ENCODE measurements around the gene ADGRL3.
"Not testable (repeated sequence)": the region's sequence is repeated elsewhere in the genome, so short reads cannot be mapped to it uniquely, and the experiment has no call there.

ADGRL3 gene

DNA sequence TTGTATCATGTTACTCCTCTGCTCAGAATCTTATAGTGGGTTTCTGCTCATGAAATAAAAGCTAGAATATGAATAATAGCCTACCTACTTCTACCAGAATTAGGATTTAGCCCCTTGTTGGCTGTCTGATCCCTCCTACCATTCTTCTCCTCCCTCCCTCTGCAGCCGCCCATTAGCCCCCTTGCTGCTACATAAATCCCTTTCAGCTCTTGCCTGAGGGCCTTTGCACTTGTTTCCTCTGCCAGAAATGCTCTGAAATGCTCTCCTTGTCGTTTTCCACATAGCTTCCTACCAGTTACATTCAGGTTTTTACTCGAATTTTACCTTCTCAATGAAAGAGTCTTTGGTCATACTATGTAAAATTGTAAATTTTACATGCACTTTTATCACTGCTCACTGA, 159.2 kb downstream of the ADGRL3 start:
- Histone ChIP-seq H3K9me2 (ENCODE audit: low read depth, low read length) (no peaks in the 10 kb centered on the region), H3K36me3 (ENCODE audit: insufficient read depth, low read length) (no peaks in the 10 kb centered on the region), H3K4me1 (ENCODE audit: insufficient read depth, low read length, severe bottlenecking) (no peaks in the 10 kb centered on the region), H3K27ac (ENCODE audit: low read depth, low read length, poor library complexity, severe bottlenecking) (no peak overlapping the region), H3K9ac (ENCODE audit: low read length) (no peak overlapping the region), H2AFZ (ENCODE audit: low read length) (no peak overlapping the region), H3F3A (ENCODE audit: insufficient read depth, low read length) (no peaks in the 10 kb centered on the region), H3K79me2 (ENCODE audit: insufficient read depth, low read length) (no peaks in the 10 kb centered on the region), H3K4me3 (ENCODE audit: low read depth, low read length, poor library complexity, severe bottlenecking) (no peak overlapping the region), H3K4me2 (ENCODE audit: low read length) (no peak overlapping the region), H3K9me3 (ENCODE audit: low read length) (no peaks in the 10 kb centered on the region), H4K20me1 (ENCODE audit: insufficient read depth, low read length) (no peaks in the 10 kb centered on the region), H3K27me3 (ENCODE audit: insufficient read depth, low read length) (no peaks in the 10 kb centered on the region)
- TF ChIP-seq, protein P1, sequence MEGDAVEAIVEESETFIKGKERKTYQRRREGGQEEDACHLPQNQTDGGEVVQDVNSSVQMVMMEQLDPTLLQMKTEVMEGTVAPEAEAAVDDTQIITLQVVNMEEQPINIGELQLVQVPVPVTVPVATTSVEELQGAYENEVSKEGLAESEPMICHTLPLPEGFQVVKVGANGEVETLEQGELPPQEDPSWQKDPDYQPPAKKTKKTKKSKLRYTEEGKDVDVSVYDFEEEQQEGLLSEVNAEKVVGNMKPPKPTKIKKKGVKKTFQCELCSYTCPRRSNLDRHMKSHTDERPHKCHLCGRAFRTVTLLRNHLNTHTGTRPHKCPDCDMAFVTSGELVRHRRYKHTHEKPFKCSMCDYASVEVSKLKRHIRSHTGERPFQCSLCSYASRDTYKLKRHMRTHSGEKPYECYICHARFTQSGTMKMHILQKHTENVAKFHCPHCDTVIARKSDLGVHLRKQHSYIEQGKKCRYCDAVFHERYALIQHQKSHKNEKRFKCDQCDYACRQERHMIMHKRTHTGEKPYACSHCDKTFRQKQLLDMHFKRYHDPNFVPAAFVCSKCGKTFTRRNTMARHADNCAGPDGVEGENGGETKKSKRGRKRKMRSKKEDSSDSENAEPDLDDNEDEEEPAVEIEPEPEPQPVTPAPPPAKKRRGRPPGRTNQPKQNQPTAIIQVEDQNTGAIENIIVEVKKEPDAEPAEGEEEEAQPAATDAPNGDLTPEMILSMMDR (IDR thresholded peaks at IDR 0.05; ENCODE audit: low read length): no peak

DNA sequence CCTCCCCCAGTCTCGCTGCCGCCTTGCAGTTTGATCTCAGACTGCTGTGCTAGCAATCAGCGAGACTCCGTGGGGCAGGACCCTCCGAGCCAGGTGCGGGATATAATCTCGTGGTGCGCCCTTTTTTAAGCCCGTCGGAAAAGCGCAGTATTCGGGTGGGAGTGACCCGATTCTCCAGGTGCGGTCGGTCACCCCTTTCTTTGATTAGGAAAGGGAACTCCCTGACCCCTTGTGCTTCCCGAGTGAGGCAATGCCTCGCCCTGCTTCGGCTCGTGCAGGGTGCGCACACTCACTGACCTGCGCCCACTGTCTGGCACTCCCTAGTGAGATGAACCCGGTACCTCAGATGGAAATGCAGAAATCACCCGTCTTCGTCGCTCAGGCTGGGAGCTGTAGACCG, 172.7 kb downstream of the ADGRL3 start:
- H3K27me3 ChIP-seq (ENCODE audit: insufficient read depth, low read length); H3K9me2 ChIP-seq (ENCODE audit: low read depth, low read length); H3K27ac ChIP-seq (ENCODE audit: low read depth, low read length, poor library complexity, severe bottlenecking); H3K4me2 ChIP-seq (ENCODE audit: low read length); H3F3A ChIP-seq (ENCODE audit: insufficient read depth, low read length); H3K4me1 ChIP-seq (ENCODE audit: insufficient read depth, low read length, severe bottlenecking); H3K36me3 ChIP-seq (ENCODE audit: insufficient read depth, low read length); H4K20me1 ChIP-seq (ENCODE audit: insufficient read depth, low read length); H2AFZ ChIP-seq (ENCODE audit: low read length); H3K79me2 ChIP-seq (ENCODE audit: insufficient read depth, low read length); H3K9me3 ChIP-seq (ENCODE audit: low read length); H3K4me3 ChIP-seq (ENCODE audit: low read depth, low read length, poor library complexity, severe bottlenecking); H3K9ac ChIP-seq (ENCODE audit: low read length): not testable (repeated sequence)

DNA sequence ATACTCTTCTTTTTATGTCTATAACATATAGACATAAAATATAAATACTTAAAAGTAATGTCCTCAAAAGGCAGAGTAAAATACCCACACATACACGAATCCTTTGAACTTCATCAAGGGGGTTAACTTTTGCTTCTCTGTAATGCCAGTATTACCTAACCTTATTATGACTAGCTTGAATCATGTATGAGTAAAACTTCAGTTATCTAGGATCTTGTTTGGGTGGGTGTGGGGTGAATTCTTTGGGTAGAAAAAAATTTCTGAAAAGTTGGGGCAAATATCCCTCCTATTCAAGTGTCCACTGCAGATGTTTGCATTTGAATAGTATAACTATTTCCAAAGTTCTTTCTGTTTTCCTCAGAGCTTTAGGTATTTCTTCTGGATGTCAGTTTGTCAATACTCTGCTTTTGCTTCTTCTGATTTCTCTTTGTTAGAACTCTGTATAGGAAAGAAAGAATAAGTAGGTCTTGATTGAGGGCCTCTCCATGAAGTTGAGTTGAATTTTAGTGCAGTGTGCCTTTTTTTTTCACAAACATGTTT, 173.8 kb downstream of the ADGRL3 start:
- no peaks in the 10 kb centered on the region for H3K36me3 ChIP-seq (ENCODE audit: insufficient read depth, low read length)
- no peaks in the 10 kb centered on the region for H3F3A ChIP-seq (ENCODE audit: insufficient read depth, low read length)
- H3K4me3 ChIP-seq (ENCODE audit: low read depth, low read length, poor library complexity, severe bottlenecking): no peak overlapping the region
- H3K79me2 ChIP-seq (ENCODE audit: insufficient read depth, low read length): no peaks in the 10 kb centered on the region
- no peaks in the 10 kb centered on the region for H3K9me3 ChIP-seq (ENCODE audit: low read length)
- H2AFZ ChIP-seq (ENCODE audit: low read length): no peak overlapping the region
- H4K20me1 ChIP-seq (ENCODE audit: insufficient read depth, low read length): no peaks in the 10 kb centered on the region
- no peak for TF ChIP-seq EZH2 (IDR thresholded peaks at IDR 0.05; ENCODE audit: borderline replicate concordance, low read length)
- TF ChIP-seq, protein P1 (IDR thresholded peaks at IDR 0.05; ENCODE audit: low read length): no peak
- no peaks in the 10 kb centered on the region for H3K9me2 ChIP-seq (ENCODE audit: low read depth, low read length)
- no peak overlapping the region for H3K4me2 ChIP-seq (ENCODE audit: low read length)
- no peaks in the 10 kb centered on the region for H3K4me1 ChIP-seq (ENCODE audit: insufficient read depth, low read length, severe bottlenecking)
- H3K9ac ChIP-seq (ENCODE audit: low read length): no peak overlapping the region
- no peaks in the 10 kb centered on the region for H3K27me3 ChIP-seq (ENCODE audit: insufficient read depth, low read length)
- no peak overlapping the region for H3K27ac ChIP-seq (ENCODE audit: low read depth, low read length, poor library complexity, severe bottlenecking)

DNA sequence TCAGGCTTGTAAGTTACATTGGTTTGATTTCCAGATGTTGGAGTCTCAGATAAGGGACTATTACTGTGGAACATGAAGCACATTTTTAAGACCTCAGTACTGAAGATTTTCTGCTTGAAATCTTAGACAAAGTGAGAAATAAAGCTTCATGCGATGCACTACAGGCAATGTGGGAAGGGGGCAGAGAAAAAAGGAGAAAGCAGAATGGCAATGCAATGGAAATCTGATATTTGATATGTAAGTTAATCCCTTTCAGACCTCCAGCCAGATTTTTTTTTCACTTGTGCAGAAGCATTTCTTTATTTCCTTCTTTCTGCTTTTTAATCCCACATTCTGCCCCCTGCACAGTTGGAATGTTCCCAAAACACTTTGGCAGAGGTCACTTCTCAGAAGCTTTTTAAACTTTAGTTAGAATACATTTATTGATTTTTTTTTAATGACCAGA, 174.3 kb downstream of the ADGRL3 start:
- H3K9me2 ChIP-seq (ENCODE audit: low read depth, low read length): no peaks in the 10 kb centered on the region
- H3K36me3 ChIP-seq (ENCODE audit: insufficient read depth, low read length): no peaks in the 10 kb centered on the region
- no peak overlapping the region for H3K4me2 ChIP-seq (ENCODE audit: low read length)
- TF ChIP-seq EZH2 (IDR thresholded peaks at IDR 0.05; ENCODE audit: borderline replicate concordance, low read length): no peak
- TF ChIP-seq, protein P1 (IDR thresholded peaks at IDR 0.05; ENCODE audit: low read length): no peak
- H3K9ac ChIP-seq (ENCODE audit: low read length): no peak overlapping the region
- no peak overlapping the region for H3K27ac ChIP-seq (ENCODE audit: low read depth, low read length, poor library complexity, severe bottlenecking)
- no peaks in the 10 kb centered on the region for H3K9me3 ChIP-seq (ENCODE audit: low read length)
- H3K79me2 ChIP-seq (ENCODE audit: insufficient read depth, low read length): no peaks in the 10 kb centered on the region
- H3K4me1 ChIP-seq (ENCODE audit: insufficient read depth, low read length, severe bottlenecking): no peaks in the 10 kb centered on the region
- H4K20me1 ChIP-seq (ENCODE audit: insufficient read depth, low read length): no peaks in the 10 kb centered on the region
- no peak overlapping the region for H3K4me3 ChIP-seq (ENCODE audit: low read depth, low read length, poor library complexity, severe bottlenecking)
- no peaks in the 10 kb centered on the region for H3F3A ChIP-seq (ENCODE audit: insufficient read depth, low read length)
- H2AFZ ChIP-seq (ENCODE audit: low read length): no peak overlapping the region
- H3K27me3 ChIP-seq (ENCODE audit: insufficient read depth, low read length): no peaks in the 10 kb centered on the region

Measured in OCI-LY1 (cell line).